HG02571 (cell line): ENCODE data around the gene PPME1.

Experiments
- ATAC-seq: cut with Tn5 transposase; IDR thresholded peaks from one replicate; pipeline ENCODE4 v1.9.1; 2021; ENCODE audit warnings: mild to moderate bottlenecking, moderate library complexity; ENCODE audit not compliant: unreplicated experiment

Gene PPME1

DNA sequence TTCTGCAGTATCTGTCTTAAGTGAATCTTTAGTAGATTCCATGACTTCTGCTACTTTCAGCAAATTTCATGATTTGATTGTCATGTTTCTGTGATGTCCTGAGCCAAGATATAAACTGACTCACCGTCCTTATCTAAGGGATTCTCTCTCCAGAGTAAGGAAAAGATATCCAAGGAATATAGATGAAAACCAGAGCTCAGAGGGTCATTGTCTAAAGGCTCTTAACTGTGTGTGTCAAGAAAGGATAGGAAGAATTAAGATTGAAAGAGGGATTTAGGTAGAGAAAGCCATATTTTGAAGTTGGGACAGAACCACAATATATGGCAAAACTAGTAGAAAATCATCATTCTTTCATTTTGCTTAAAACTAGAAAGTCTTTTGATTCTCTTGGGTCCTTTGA is 50.7 kb downstream of the PPME1 start:
- no peak for ATAC-seq

DNA sequence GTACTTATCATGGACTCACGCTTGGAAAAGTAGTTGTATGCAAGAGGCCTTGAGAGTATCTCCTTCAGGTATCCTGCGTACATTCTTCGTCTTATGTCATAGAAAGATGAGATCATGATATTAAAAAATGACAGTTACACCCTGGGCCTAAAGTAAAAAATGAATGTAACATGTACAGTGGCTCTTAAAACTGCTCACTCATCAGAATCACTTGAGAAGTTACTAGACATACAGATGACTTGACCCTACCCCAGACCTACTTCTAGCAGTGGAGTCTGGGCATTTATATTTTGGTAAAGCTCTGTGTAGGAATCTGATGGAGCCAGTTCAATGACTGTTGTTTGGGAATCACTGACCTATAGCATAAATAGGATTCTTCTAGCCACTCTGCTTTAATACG is 54.5 kb downstream of the PPME1 start:
- ATAC-seq: no peak

DNA sequence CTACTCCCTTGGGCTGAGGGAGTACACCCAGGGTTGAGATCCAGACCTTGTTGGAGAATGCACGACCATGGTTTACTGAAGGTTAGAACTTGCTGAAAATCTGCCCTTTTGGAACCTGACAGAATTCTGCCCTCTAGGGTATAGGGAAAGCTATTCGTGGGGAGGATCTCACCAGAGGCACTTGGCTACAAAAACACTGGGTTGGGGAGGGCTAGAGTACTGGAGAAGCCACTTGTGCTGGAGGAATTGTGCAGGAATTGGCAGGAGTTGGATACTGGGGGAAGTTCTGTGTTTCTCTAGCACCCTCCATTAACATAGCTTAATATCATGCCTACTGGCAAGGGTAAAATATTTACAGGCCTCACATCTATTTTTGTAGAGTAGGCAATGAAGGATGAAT is 55.8 kb downstream of the PPME1 start:
- ATAC-seq: no peak

DNA sequence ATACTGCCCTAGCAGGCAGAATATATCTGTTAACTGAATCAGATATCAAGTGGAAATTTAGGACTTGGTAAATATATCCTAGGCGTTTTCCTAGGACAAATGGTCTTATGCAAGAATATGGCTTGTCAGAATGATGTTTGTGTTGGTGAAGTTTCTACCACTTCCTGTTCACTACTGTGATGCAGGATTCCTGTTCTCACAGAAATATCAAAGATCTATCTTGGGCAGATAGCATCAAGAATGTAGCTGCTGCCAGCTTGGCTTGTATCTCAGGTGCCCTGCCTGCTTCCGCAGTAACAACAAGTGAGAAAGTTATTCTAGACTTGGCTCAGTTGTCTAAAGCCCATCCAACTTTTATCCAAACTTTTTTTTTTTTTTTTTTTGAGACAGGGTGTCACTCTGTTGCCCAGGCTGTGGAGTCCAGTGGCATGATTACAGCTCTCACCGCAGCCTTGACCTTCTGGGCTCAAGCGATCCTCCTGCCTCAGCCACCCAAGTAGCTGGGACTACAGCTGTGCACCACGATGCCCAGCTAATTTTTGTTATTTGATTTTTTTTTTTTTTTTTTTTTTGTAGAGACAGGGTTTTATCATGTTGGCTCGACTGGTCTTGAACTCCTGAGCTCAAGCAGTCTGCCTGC is 61.3 kb downstream of the PPME1 start:
- no peak for ATAC-seq

DNA sequence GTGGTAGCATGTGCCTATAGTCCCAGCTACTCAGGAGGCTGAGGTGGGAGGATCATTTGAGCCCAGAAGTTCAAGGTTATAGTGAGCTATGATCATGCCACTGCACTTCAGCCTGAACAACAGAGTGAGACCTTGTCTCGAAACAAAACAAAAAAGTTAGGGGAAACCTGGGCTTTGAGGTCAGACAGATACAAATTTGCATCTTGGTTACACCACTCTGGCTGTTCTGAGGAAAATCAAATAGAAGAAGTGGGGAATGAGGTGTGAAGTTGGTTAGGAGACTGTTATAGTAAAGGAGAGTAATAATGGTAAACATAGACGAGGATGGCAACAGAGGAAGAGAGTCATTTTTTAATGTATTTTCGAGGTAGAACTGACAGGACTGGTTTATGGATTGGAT is 62.6 kb downstream of the PPME1 start:
- ATAC-seq: no peak

DNA sequence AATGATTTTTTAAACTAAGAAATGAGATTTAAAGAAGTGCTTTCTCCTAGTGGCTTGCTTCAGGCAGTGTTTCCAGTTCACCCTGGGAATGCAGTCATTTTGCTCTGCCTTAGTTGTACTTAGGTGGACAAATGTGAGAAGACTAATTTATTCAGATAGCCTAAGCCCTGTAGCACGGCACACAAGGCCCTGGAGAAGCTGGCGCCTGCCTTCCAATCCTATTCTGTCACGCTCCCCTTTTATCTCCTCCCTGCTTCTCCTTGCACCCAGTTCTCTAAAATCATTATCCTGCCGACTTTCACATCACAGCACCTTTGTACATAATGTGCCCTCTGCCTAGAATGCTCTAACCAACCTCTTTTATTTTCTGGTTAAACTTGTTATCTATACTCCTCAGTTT is 64.0 kb downstream of the PPME1 start:
- ATAC-seq: no peak

DNA sequence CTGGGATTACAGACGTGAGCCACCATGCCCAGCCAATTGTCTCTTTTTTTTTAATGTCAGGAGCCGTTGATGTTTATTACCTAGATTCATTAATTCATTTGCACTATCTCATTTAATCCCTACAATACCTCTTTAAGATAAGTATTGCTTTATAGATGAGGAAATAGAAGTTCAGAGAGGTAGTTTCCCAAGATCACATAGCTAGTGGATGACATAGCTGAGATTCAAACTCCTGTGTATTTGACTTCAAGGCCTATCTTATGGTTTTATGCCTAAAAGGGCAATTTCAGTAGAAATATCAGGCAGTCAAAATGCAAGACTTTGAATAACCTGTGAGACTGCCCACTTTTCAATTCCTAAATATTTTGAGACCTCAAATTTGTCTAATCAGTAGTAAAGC is 66.5 kb downstream of the PPME1 start:
- ATAC-seq: no peak

DNA sequence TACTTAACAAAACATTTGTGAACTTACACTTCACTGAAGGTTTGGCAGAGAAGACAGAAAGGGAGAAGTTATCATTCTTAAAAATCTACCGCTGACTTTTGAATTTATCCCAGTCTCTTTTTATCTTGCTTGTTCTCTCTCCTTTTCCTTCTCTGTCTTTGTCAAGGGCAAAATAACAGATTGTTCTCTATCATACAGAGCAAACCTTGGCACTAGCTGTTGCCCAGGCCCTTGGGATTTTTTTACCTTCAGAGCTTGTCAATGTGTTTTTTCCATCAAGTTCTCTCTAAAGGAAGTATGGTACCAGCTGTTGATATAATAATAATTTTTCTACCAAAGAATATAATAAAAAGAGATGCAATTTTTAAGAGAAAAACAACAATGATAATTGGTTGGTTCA is 67.2 kb downstream of the PPME1 start:
- ATAC-seq: no peak

DNA sequence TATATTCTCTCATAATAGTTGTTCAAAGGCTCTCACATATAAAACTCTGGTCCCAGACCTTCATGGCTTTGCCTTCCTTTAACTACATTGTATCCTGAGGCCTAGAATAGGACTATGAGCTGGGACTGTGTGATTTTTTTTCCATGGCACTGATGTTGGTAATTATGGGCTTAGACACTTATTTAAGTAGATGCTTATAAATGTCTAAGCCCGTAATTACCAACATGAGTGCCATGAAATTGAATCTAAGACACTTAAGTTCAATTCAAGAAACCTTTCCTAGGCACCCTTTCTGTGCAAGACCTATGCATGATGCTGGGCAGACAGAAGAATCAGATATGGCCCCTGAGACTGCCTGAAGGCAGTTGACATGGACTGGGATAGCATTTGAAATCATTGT is 77.4 kb downstream of the PPME1 start:
- ATAC-seq: no peak

DNA sequence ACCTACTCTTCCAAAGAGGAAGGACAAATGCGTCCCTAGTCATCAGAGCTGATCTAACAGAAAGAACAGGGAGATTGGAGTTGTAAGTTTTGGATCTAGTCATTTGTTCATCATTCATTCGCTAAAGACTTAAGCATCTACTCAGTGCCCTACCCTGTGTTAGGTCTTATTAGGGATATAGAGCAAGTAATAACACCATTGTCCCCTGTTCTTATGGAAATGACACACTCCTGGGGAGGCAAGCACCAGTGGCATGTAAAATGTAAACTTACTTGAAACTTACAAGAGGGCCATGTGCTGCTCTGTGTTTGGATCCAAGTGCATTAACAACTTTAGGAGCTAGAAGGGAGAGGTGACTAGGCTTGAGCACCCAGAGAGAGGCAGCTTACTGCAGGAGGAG is 78.4 kb downstream of the PPME1 start:
- no peak for ATAC-seq

DNA sequence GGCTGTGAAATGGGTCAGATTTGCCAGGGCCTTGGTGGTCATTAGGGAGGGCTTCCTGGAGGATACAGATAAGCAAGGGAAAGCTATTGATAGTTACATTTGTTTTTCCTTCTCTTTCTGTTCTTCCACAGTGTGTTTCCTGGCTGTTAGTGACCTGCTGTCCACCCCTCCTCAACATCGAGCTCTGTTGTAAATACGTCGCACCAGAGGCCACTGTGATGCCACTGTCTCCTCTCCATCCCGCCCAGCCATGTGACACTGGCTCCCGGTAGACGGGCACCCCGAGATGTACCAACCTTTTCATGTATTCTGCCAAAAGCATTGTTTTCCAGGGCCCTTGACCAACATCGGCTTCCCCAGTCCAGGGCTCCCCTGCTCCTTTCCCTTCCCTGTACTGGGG is 82.3 kb downstream of the PPME1 start:
- ATAC-seq: no peak

DNA sequence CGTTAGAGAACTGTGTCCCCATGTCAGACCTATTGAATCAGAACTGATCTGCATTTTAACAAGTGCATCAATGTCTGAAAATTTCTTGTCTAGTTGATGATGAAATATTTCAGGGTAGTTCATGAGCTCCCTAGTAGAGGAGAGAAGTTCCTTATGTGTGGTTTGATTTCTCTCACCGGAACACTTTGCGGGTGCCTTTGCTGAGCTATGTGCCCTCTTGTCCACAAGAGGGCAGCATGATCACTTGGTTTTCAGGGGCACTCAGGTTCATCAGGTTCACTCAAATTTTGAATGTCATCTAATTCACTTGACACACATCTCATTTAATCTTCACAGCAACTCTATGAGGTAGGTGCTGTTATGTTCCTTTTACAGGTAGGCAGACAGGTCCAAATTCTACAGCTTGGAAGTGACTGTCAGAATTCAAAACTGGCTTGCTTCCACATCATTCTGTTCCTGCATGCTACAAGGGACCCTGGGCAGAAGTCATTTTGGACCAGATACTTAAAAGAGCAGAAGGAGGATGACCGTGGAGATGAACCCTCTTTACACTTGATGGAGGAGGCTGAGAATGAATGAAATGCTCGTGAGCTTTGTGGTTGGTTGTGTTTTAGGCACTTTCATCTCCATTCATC is 84.8 kb downstream of the PPME1 start:
- ATAC-seq: no peak

DNA sequence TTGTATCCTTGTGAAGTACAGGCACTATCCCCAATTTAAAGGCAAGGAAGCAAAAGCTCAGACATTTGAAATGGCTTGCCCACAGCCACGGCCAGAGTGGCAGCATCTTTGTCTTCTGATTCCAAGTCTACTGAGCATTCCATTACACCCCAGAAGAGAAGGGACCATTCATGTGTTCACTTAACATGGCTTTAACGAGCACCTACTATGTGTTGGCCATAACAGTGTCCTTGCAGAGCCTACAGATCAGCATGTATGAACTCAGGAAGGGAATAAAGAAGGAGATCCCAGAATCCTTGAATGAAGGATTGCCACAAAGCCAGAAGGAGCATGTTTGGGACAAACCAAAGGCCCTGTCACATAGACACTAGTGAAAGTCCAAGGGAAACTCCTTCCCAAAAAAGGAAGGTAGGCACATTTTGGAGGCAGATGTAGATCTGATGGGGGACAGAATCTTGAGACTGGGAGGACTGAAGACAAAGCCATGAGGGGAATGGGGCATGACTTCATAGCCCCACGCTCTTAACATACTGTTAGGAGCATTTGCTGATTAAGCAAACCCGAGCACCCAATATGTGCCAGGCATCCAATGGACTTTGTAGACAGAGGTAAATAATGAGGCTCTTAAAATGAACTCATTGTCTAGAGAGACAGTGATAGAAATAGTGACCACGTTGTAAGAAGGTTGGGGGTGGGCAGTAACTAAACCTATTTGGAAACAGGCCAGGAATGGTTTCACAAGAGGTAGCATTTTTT is 85.5 kb downstream of the PPME1 start:
- no peak for ATAC-seq

DNA sequence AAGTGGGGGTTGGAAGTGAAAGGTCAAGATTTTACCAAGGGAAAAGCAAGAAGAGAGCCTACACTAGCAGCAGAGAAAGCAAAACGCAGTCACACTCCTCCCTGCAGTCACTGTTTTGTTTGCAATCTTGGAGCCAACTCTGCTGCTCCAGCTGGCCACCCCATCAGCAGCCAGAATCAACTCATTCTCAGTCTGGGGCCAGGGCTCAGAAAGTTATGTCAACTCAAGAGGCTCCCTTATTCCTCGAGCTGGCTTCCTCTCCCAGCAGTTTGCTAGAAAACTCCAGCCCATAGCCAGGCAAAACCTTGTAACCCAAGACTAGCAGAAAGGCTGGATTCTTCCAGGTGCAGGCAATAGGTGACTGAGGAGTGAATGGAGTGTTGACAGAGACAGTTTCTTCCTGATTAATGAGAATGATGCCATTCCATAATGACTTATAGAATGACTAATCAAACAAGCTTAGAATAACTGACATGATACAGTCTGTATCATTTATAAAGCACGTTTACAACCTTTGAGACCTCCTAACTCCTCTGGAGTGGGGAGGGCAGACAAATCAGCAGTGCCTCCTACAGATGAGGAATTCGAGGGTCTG is 87.0 kb downstream of the PPME1 start:
- ATAC-seq: no peak

DNA sequence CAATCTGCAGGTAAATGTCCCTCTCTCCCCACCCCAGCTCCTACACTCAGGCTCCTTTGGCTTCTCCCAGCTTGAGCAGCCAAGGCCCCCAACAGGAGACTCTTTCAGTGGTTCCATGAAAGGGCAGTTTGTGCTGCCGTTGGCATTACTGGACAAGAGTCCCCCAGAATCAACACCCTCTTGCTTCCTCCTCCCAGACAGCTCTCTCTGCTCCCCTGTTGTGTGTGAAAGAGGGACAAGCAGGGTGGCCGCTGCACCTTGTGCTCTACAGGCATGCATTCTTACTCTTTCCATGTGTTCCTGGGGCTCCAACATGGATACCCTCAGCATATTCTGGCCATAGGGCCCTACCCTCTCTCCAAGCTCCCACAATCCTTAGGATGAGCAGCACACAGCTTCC is 91.6 kb downstream of the PPME1 start:
- no peak for ATAC-seq

DNA sequence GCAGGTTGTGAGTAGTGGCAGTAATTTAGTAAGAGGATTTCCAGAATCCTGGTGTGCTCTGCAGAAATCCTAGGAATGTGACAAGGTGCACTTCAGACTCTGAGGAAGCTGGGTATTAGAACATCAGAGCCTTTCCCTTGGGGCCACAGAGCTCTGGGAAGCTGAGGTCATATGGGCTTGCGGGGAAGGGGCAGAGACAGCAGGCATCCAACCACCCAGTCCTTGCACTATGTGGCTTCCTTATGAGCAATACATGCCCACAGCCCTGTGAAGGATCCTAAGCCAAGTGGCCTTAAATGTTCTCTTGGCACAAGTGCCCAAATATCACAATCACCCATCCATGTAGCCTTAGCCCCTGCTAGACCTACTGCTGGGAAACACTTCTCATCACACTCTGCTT is 94.2 kb downstream of the PPME1 start:
- ATAC-seq: no peak

DNA sequence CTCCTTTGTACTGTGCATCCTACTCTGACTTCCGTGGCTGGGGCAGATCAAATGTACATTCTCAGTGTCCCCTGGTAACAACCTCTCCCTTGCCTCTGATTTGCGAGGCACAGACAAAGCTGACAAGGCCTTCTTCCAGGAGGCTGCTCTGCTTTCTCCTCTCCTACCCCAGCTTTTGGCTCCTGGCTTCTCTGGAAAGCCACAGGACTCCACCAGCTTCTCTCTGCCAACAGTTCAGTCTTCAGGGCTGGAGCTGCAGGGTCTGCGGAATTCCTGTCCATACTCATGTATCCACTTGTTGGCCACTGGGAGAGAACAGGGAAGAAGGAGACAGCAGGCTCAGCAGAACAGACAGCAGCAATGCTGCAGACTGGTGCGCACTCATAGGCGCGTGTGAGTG is 95.9 kb downstream of the PPME1 start:
- ATAC-seq: no peak

DNA sequence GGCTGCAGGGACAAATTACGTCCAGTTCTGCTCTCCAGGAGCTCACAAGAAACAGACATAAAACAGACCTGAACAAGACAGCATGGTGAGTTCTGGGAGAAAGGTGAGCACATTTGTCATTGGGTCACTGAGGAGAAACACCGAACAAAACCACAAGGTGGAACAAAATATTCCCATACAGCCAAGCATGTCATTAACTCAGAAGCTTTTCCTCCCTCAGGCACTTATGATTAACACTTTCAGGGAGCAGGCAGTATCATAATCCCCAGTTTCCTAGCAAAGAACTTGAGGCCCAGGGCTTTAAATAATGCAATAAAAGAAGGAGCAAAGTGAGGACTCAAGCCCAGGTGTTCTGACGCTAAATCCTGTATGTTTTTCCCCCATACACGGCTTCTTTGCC is 97.4 kb downstream of the PPME1 start:
- no peak for ATAC-seq

DNA sequence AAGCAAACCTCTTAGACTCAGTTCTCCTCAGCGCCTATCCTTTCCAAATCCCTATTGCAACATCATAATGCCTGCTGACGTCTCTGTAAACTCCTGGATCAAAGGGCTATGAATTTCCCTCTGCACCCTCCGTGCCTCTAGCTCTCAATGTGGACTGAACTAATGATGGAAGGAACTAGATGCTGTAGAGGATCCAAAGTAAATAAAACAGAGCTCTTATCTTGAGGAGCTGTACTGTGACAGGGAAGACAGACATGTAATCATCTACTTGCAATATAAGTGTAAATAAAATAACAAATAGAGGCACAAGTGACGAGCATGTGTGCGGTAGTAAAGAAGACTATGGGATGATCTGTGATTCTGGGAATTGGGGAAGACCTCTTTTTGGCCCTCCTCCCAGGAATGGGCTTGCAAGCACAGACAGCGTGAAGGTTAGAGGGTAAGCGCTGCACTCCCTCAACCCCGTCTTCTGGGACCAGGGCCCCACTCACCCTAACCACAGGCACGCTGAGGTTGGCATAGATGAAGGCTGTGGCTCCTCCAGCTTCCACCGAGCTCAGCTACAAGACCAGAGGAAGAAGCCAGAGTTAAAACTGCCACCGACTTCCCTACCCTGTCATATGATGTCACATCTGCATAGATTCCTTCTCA is 98.2 kb downstream of the PPME1 start:
- no peak for ATAC-seq

DNA sequence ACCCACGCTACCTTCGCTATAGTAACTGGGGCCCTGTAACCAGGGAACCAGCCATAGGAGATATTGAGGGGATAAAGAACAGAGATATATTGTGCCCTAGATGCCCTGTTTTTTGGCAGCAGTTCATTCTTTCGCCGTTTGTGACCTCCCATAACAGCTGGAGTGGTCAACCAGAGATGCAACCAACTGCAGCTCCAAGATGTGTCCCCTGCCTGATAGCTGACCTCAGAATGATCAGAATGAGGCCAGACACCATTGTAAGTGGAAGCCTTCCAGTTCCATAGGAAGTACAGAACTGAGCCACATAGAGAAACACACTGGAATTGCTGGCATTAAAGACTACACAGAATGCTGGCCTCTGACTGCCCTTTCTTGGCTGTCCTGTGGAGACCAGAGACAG is 101.2 kb downstream of the PPME1 start:
- ATAC-seq: no peak

DNA sequence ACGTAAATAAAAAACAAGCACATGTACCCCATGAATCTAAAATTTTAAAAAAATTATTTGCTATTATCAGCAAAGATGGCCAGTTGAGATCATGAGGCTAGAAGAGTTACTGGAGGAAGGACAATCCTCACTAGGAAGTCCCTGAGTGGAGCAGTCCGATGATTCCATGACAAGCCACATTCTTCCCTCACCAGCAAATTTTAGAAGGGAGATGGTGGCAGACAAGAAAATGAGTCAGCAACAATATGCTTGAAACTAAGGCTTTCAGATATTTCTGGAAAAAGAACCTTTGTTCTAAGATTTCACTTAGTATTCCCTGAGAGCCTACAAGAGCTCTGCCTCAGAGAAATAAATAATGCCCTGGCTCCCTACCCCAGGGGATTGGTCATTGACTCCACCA is 105.5 kb downstream of the PPME1 start:
- no peak for ATAC-seq

DNA sequence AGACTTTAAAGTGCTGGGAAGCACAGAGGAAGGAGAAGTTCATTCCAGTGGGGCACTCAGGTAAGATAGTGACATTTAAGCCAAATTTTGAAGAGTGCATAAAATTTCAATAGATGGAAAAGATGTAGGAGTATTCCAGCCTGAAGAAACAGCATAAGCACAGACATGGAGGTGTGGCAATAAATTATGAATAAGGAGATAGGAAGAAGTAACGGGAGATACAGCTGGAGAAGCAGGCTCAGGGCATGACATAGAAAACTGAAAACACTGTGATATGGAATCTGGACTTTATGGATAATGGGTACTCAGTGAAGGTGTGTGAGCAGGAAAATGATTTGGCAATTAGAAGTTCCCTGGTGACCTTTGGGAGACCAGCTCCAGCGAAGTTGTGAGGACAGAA is 107.0 kb downstream of the PPME1 start:
- ATAC-seq: no peak
